K562 (cell line): ENCODE data around the gene SGMS1. TPM values are rescaled to one million over a fixed set of nuclear protein-coding genes. Genes with fewer than 3 reads are reported as not detected.

Experiments
- CBFB ChIP-seq: sonication (generic); formaldehyde crosslinking; IDR thresholded peaks from 2 replicates; pipeline ENCODE4 v1.4.0; 2020; ENCODE audit warnings: mild to moderate bottlenecking, missing genetic modification reagents
- CHD2 ChIP-seq: IDR thresholded peaks from 2 replicates; pipeline ENCODE4 v1.6.1; 2011; ENCODE audit warnings: low read depth, low read length
- CXXC5 ChIP-seq: fragments of 250-450 bp; sonication (Bioruptor Pico); IDR thresholded peaks from 2 replicates; pipeline ENCODE4 v1.8.0; 2022; ENCODE audit warnings: inconsistent platforms, mild to moderate bottlenecking, moderate library complexity
- DNMT1 ChIP-seq: fragments of 450-650 bp; IDR thresholded peaks from 2 replicates; pipeline ENCODE4 v1.6.1; 2016; ENCODE audit warnings: antibody characterized with exemption, mild to moderate bottlenecking
- EGR1 ChIP-seq: fragments of 450-650 bp; conservative IDR thresholded peaks from 2 replicates; pipeline ENCODE4 v1.6.1; 2017; ENCODE audit warnings: mild to moderate bottlenecking
- KLF16 ChIP-seq: IDR thresholded peaks from 2 replicates; pipeline ENCODE4 v1.6.1; 2016; ENCODE audit warnings: antibody characterized with exemption
- MYC ChIP-seq, 2 experiments: fragments of 250-450 bp in 1 of 2; sonication (Bioruptor Pico) in 1 of 2; IDR thresholded peaks; 2 replicates each; pipeline versions ENCODE4 v1.5.1 to v1.6.1; 2012 to 2021; ENCODE audit warnings: low read depth in 2 of 2, borderline replicate concordance in 1 of 2, improper control_type of control experiment in 1 of 2, low read length in 1 of 2, mild to moderate bottlenecking in 1 of 2, moderate library complexity in 1 of 2
- NCOA2 ChIP-seq, 2 experiments: fragments of 450-650 bp; IDR thresholded peaks; 2 replicates each; pipeline ENCODE4 v1.6.1; 2018; ENCODE audit warnings: mild to moderate bottlenecking in 2 of 2, moderate library complexity in 1 of 2; ENCODE audit not compliant: partially characterized antibody in 2 of 2
- NFIC ChIP-seq: fragments of 450-650 bp; IDR thresholded peaks from 2 replicates; pipeline ENCODE4 v1.6.1; 2017; ENCODE audit warnings: mild to moderate bottlenecking, inconsistent platforms
- OTX1 ChIP-seq: fragments of 450-650 bp; formaldehyde crosslinking; IDR thresholded peaks from 2 replicates; pipeline ENCODE4 v1.4.0; 2022; ENCODE audit warnings: mild to moderate bottlenecking
- PRPF4 ChIP-seq: fragments of 200-400 bp; formaldehyde crosslinking; IDR thresholded peaks from one replicate; pipeline ENCODE4 v1.6.1; 2017; ENCODE audit warnings: low read length, low read depth, mild to moderate bottlenecking; ENCODE audit not compliant: insufficient read depth, poor library complexity, severe bottlenecking
- PURB ChIP-seq: sonication (generic); formaldehyde crosslinking; IDR thresholded peaks from 2 replicates; pipeline ENCODE4 v1.9.0; 2021; ENCODE audit warnings: low read depth, mild to moderate bottlenecking, missing genetic modification reagents
- RFX5 ChIP-seq: IDR thresholded peaks from 2 replicates; pipeline ENCODE4 v1.6.1; 2011; ENCODE audit warnings: low read depth, mild to moderate bottlenecking, improper control_type of control experiment, low read length
- RUNX1 ChIP-seq: sonication (generic); IDR thresholded peaks from 2 replicates; pipeline ENCODE4 v1.6.1; 2016; ENCODE audit warnings: antibody characterized with exemption, low read depth
- SAFB ChIP-seq: fragments of 200-400 bp; formaldehyde crosslinking; IDR thresholded peaks from 2 replicates; pipeline ENCODE4 v1.6.1; 2017; ENCODE audit warnings: low read depth, low read length, borderline replicate concordance
- SMAD1 ChIP-seq: fragments of 150-350 bp; IDR thresholded peaks from 2 replicates; pipeline ENCODE4 v1.6.1; 2014; ENCODE audit warnings: low read length, low read depth; ENCODE audit not compliant: partially characterized antibody
- TRIM24 ChIP-seq, 2 experiments: fragments of 450-650 bp; IDR thresholded peaks; 2 replicates each; pipeline ENCODE4 v1.6.1; 2016
- XRCC4 ChIP-seq: IDR thresholded peaks from one replicate; pipeline ENCODE4 v1.6.1; 2011; ENCODE audit not compliant: insufficient read depth, insufficient read length; ENCODE audit errors: extremely low read depth
- ZNF24 ChIP-seq: fragments of 450-650 bp; IDR thresholded peaks from 2 replicates; pipeline ENCODE4 v1.6.1; 2016
- ZNF347 ChIP-seq: fragments of 450-650 bp; formaldehyde crosslinking; IDR thresholded peaks from 2 replicates; pipeline ENCODE4 v1.4.0; 2020; ENCODE audit warnings: low read depth, mild to moderate bottlenecking, moderate library complexity
- ZNF384 ChIP-seq: IDR thresholded peaks from 2 replicates; pipeline ENCODE4 v1.6.1; 2012; ENCODE audit warnings: low read depth, low read length, improper control_type of control experiment
- polyA plus RNA-seq, 8 experiments: library from polyadenylated mRNA; depleted of rRNA in 4 of 8; stranded (reverse) in 5 of 8; unstranded in 3 of 8; fragments of >200 nt; fragmentation: Nextera tagmentation in 2 of 8; fragmentation: Illumina TruSeq in 1 of 8; extraction: Ambion mirVana in 2 of 8; extraction: Trizol in 1 of 8; gene quantifications; 2 replicates each; pipeline versions ENCODE4 v1.2.1 to v1.2.3, GENCODE V29; 2011 to 2014; ENCODE audit warnings: inconsistent platforms in 1 of 8, missing spikeins in 1 of 8
- total RNA-seq, 7 experiments: library from RNA; depleted of rRNA in 6 of 7; stranded (reverse); fragments of >200 nt in 6 of 7; fragmentation: Illumina TruSeq in 2 of 7; extraction: Trizol in 2 of 7; gene quantifications; 2 replicates each; pipeline versions ENCODE4 v1.2.1 to v1.2.3, GENCODE V29; 2011 to 2021; ENCODE audit warnings: low replicate concordance in 1 of 7
- TF ChIP-seq, protein P1 (sequence below): fragments of 250-450 bp; sonication (Bioruptor Pico); IDR thresholded peaks from 2 replicates; pipeline ENCODE4 v1.5.0; 2020; ENCODE audit warnings: mild to moderate bottlenecking, borderline replicate concordance
- TF ChIP-seq, protein P2 (sequence below): sonication (generic); formaldehyde crosslinking; IDR thresholded peaks from 2 replicates; pipeline ENCODE4 v1.8.0; 2022; ENCODE audit warnings: missing genetic modification reagents, mild to moderate bottlenecking, moderate library complexity, borderline replicate concordance
- TF ChIP-seq, protein P3 (sequence below), 2 experiments: IDR thresholded peaks; 2 replicates each; pipeline ENCODE4 v1.6.1; 2012; ENCODE audit warnings: improper control_type of control experiment in 2 of 2, low read depth in 2 of 2, low read length in 2 of 2, borderline replicate concordance in 1 of 2

The SGMS1 gene
- total and polyA plus RNA-seq, 9 of the 15 experiments (the other 6 are each of a cell fraction or from before 2014, with no cell fraction given), result 22.6 to 232 (median 82.2) TPM

DNA sequence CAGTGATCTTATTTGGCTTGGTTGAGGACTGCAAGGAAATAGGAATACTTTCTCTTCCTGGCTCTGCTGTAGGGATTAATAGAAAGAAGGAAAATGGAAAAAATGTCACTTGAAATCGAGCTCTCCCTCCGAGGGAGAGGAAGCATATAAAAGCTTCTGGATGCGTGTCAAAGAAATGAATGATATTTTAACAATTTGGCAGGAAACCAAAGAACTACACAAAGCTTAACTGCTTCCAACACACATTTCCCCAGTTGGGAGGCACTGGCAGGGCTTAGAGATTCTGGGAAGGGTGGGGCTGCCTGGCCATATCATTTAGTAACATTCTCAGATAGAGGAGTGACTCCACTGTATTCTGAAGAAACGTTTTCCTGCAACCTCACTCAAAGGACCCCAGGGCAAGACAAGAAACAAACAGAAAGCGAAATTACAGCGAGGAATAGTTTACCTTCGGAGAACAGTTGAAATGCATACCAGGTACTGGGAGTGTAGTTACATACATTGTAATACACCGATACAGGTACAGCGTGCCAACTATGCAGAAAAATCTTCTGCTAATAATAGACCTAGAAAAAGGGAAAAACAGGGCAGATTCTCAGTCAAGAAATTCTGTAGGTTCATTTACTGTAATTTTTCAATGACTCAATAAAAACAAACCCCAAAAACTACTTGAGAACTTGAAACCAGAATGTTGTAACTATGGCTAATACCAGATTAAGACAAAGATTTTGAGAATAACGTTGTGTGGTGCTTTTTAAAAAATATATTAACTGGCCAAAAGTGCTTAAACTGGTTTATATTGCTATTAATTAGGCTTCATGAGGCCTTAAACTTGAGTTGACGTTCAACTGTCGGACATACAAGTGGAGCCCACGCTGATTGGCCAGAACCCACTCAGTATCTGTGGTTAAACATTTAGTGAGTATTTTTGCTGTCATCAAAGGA lies 296.7 kb downstream of the SGMS1 start (continued):
- TF ChIP-seq, protein P1, sequence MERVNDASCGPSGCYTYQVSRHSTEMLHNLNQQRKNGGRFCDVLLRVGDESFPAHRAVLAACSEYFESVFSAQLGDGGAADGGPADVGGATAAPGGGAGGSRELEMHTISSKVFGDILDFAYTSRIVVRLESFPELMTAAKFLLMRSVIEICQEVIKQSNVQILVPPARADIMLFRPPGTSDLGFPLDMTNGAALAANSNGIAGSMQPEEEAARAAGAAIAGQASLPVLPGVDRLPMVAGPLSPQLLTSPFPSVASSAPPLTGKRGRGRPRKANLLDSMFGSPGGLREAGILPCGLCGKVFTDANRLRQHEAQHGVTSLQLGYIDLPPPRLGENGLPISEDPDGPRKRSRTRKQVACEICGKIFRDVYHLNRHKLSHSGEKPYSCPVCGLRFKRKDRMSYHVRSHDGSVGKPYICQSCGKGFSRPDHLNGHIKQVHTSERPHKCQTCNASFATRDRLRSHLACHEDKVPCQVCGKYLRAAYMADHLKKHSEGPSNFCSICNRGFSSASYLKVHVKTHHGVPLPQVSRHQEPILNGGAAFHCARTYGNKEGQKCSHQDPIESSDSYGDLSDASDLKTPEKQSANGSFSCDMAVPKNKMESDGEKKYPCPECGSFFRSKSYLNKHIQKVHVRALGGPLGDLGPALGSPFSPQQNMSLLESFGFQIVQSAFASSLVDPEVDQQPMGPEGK, result no peak
- TF ChIP-seq, protein P2, sequence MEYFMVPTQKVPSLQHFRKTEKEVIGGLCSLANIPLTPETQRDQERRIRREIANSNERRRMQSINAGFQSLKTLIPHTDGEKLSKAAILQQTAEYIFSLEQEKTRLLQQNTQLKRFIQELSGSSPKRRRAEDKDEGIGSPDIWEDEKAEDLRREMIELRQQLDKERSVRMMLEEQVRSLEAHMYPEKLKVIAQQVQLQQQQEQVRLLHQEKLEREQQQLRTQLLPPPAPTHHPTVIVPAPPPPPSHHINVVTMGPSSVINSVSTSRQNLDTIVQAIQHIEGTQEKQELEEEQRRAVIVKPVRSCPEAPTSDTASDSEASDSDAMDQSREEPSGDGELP (CRISPR knock-in tag), result peak; percentile 25; the same call in 1 of the 2 replicates
- TF ChIP-seq ZNF384, result peak; percentile 61
- no peak for TF ChIP-seq TRIM24 (IDR thresholded peaks at IDR 0.05)
- no peak for TF ChIP-seq RFX5
- TF ChIP-seq PRPF4, result no peak
- no peak for TF ChIP-seq NCOA2 (IDR thresholded peaks at IDR 0.05; ENCODE audit: partially characterized antibody in 2 of 2)
- peak; percentile 88 for TF ChIP-seq MYC (IDR thresholded peaks at IDR 0.05; ENCODE audit: low read depth, low read length)
- TF ChIP-seq MYC (CRISPR knock-in tag; IDR thresholded peaks at IDR 0.05; ENCODE audit: borderline replicate concordance, low read depth), result peak; percentile 52; the same call in 1 of the 2 replicates
- TF ChIP-seq, protein P3, sequence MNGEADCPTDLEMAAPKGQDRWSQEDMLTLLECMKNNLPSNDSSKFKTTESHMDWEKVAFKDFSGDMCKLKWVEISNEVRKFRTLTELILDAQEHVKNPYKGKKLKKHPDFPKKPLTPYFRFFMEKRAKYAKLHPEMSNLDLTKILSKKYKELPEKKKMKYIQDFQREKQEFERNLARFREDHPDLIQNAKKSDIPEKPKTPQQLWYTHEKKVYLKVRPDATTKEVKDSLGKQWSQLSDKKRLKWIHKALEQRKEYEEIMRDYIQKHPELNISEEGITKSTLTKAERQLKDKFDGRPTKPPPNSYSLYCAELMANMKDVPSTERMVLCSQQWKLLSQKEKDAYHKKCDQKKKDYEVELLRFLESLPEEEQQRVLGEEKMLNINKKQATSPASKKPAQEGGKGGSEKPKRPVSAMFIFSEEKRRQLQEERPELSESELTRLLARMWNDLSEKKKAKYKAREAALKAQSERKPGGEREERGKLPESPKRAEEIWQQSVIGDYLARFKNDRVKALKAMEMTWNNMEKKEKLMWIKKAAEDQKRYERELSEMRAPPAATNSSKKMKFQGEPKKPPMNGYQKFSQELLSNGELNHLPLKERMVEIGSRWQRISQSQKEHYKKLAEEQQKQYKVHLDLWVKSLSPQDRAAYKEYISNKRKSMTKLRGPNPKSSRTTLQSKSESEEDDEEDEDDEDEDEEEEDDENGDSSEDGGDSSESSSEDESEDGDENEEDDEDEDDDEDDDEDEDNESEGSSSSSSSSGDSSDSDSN (IDR thresholded peaks at IDR 0.05; ENCODE audit: borderline replicate concordance in 1 of 2, low read depth in 2 of 2, low read length in 2 of 2), result no peak
- TF ChIP-seq SMAD1, result no peak
- no peak for TF ChIP-seq ZNF24
- TF ChIP-seq RUNX1, result no peak
- no peak for TF ChIP-seq PURB (CRISPR knock-in tag)
- TF ChIP-seq NFIC, result no peak
- no peak for TF ChIP-seq EGR1
- peak; percentile 63 for TF ChIP-seq CHD2
- no peak for TF ChIP-seq CBFB
- no peak for TF ChIP-seq OTX1 (CRISPR knock-in tag)
- TF ChIP-seq DNMT1, result no peak
- TF ChIP-seq CXXC5 (CRISPR knock-in tag), result peak; percentile 70
- no peak; the same call in 1 of the 2 replicates for TF ChIP-seq ZNF347 (CRISPR knock-in tag)
- no peak for TF ChIP-seq SAFB
- TF ChIP-seq XRCC4, result no peak
- peak; percentile 98 for TF ChIP-seq KLF16
